Transverse colon (tissue), 4 donors: ENCODE measurements around the gene TP73.

Experiments used
- EP300 ChIP-seq: sonication (generic); formaldehyde crosslinking; IDR thresholded peaks from one replicate; pipeline ENCODE4 v1.6.1; 2017; ENCODE audit warnings: antibody characterized with exemption, low read depth
- POLR2A ChIP-seq: fragments of 450-650 bp; IDR thresholded peaks from one replicate; pipeline ENCODE4 v1.6.1; 2016; ENCODE audit warnings: antibody characterized with exemption, mild to moderate bottlenecking, moderate library complexity
- POLR2AphosphoS5 ChIP-seq, 3 donors: sonication (generic); formaldehyde crosslinking; IDR thresholded peaks; one replicate each; pipeline ENCODE4 v1.6.1; 2016; ENCODE audit warnings: antibody characterized with exemption in 3 of 3
- TF ChIP-seq, protein P1 (sequence below), 5 experiments: fragments of 200-600 bp in 3 of 5; fragments of 450-650 bp in 2 of 5; sonication (generic) in 3 of 5; IDR thresholded peaks; 1 replicate in 2 of 5; 2 replicates in 3 of 5; pipeline ENCODE4 v1.5.1; 2016 to 2017; ENCODE audit warnings: antibody characterized with exemption in 5 of 5, inconsistent platforms in 3 of 5, mild to moderate bottlenecking in 2 of 5, moderate library complexity in 1 of 5

DNA sequence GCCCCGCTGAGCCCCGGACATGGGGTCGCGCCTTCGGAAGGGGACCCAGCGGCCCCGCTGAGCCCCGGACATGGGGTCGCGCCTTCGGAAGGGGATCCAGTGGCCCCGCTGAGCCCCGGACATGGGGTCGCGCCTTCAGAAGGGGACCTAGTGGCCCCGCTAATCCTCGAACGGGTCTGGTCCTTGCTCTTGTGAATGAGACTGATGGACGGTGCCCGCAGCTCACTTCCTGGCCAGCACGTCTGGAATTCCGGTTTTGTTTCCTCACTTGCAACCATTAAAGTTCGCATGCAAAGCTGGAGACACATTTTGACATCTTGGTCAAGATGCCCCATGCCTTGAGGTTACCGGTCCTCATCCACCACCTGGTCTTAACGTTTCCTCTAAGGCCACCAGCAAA is 8.0 kb upstream of the TP73 start:
- TF ChIP-seq, protein P1, sequence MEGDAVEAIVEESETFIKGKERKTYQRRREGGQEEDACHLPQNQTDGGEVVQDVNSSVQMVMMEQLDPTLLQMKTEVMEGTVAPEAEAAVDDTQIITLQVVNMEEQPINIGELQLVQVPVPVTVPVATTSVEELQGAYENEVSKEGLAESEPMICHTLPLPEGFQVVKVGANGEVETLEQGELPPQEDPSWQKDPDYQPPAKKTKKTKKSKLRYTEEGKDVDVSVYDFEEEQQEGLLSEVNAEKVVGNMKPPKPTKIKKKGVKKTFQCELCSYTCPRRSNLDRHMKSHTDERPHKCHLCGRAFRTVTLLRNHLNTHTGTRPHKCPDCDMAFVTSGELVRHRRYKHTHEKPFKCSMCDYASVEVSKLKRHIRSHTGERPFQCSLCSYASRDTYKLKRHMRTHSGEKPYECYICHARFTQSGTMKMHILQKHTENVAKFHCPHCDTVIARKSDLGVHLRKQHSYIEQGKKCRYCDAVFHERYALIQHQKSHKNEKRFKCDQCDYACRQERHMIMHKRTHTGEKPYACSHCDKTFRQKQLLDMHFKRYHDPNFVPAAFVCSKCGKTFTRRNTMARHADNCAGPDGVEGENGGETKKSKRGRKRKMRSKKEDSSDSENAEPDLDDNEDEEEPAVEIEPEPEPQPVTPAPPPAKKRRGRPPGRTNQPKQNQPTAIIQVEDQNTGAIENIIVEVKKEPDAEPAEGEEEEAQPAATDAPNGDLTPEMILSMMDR (IDR thresholded peaks at IDR 0.05): no peak
- TF ChIP-seq POLR2AphosphoS5 (IDR thresholded peaks at IDR 0.05) (no peak), POLR2A (no peak), EP300 (no peak)
